BLaER1 treated with 17β-estradiol and CSF1 and Interleukin-3, amounts not matched to agents 10 nM and 100 nM (cell line): Measurements from ENCODE around the gene DUSP22.
A peak's percentile ranks its signal among the peaks of the same experiment; 100 is the strongest.

Source experiments
- H3K27ac ChIP-seq, 11 experiments: shearing (Covaris generic); formaldehyde crosslinking; 2 replicates each; pipeline ENCODE4 v1.8.1; 2022
- H3K27me3 ChIP-seq, 11 experiments: shearing (Covaris generic); formaldehyde crosslinking; 2 replicates each; pipeline ENCODE4 v1.8.1; 2022
- H3K36me3 ChIP-seq, 11 experiments: shearing (Covaris generic); formaldehyde crosslinking; 2 replicates each; pipeline ENCODE4 v1.8.1; 2022
- H3K4me1 ChIP-seq, 10 experiments: shearing (Covaris generic); formaldehyde crosslinking; 2 replicates each; pipeline ENCODE4 v1.8.1; 2022
- H3K4me2 ChIP-seq, 11 experiments: shearing (Covaris generic); formaldehyde crosslinking; 2 replicates each; pipeline ENCODE4 v1.8.1; 2022
- H3K4me3 ChIP-seq, 10 experiments: shearing (Covaris generic); formaldehyde crosslinking; 2 replicates each; pipeline ENCODE4 v1.8.1; 2022
- H3K9ac ChIP-seq, 11 experiments: shearing (Covaris generic); formaldehyde crosslinking; 2 replicates each; pipeline ENCODE4 v1.8.1; 2022
- H3K9me3 ChIP-seq, 11 experiments: shearing (Covaris generic); formaldehyde crosslinking; replicated peaks in 1 of 11; 2 replicates each; pipeline ENCODE4 v1.8.1; 2022
- H4K20me1 ChIP-seq, 11 experiments: shearing (Covaris generic); formaldehyde crosslinking; 2 replicates each; pipeline ENCODE4 v1.8.1; 2022
- Cebpa-rat ChIP-seq, 11 experiments: shearing (Covaris generic); IDR thresholded peaks; 2 replicates each; pipeline ENCODE4 v1.8.1; 2022

The DUSP22 gene

GRCh38 chr6:358432-358831 lies 66.1 kb downstream of the DUSP22 start:
- TF ChIP-seq Cebpa-rat (IDR thresholded peaks at IDR 0.05): no peak
- peaks cover 0 to 18% (median 0%) of the 10 kb centered on the region in 11 experiments; a peak in 2 of 22 replicates for H4K20me1 ChIP-seq
- peaks cover 10 to 14% (median 12%) of the 10 kb centered on the region in 11 experiments for H3K9me3 ChIP-seq
- H3K9ac ChIP-seq: peak overlapping the region in 1 of 11 experiments; percentile 1; a peak in 1 of 22 replicates
- no peak overlapping the region for H3K4me3 ChIP-seq
- H3K4me1 ChIP-seq: peaks cover 6 to 34% (median 16%) of the 10 kb centered on the region in 10 experiments; a peak in 15 of 20 replicates
- no peaks in the 10 kb centered on the region; a peak in 1 of 22 replicates for H3K36me3 ChIP-seq
- H3K4me2 ChIP-seq: peak overlapping the region in 4 of 11 experiments; percentile 3 to 14 (median 10); a peak in 4 of 22 replicates
- no peaks in the 10 kb centered on the region for H3K27me3 ChIP-seq
- H3K27ac ChIP-seq: peak overlapping the region in 1 of 11 experiments; percentile 7; a peak in 1 of 22 replicates

DNA sequence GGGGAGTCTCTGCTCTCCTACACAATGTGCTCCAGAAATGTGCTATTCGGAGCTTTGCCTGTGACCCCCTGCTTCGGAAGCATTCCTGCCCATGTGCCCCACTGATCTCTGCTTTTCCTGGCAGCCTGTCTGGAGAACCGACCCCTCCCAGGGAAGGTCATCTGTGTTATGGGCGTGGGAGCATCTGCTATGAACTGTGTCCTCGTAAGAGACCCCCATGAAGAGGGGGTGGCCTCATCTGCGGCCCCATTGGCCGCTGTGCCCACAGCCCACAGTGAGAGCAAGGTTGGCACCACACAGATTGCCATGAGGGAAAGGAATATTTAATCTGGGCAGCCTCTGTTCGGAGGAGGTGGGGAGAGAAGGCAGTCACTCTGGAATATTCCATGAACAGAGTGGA lies 66.6 kb downstream of the DUSP22 start:
- H3K9me3 ChIP-seq: peaks cover 14 to 18% (median 16%) of the 10 kb centered on the region in 11 experiments
- peaks cover 0 to under 1% (median 0%) of the 10 kb centered on the region in 11 experiments; a peak in 2 of 22 replicates for H3K36me3 ChIP-seq
- no peak overlapping the region for H3K4me3 ChIP-seq
- H3K27me3 ChIP-seq: no peaks in the 10 kb centered on the region
- H3K9ac ChIP-seq: no peak overlapping the region; a peak in 1 of 22 replicates
- H3K4me1 ChIP-seq: peaks cover 7 to 34% (median 16%) of the 10 kb centered on the region in 10 experiments; a peak in 16 of 20 replicates
- peaks cover 0 to 15% (median 0%) of the 10 kb centered on the region in 11 experiments; a peak in 2 of 22 replicates for H4K20me1 ChIP-seq
- peak overlapping the region in 4 of 11 experiments; percentile 3 to 14 (median 10); a peak in 4 of 22 replicates for H3K4me2 ChIP-seq
- TF ChIP-seq Cebpa-rat (IDR thresholded peaks at IDR 0.05): no peak
- no peak overlapping the region; a peak in 1 of 22 replicates for H3K27ac ChIP-seq

- H3K4me1 ChIP-seq: peaks cover 13 to 34% (median 20%) of the 10 kb centered on the region in 10 experiments
- no peak overlapping the region for H3K27ac ChIP-seq
- no peak overlapping the region for H3K9ac ChIP-seq
- H3K9me3 ChIP-seq: peaks cover 20 to 24% (median 22%) of the 10 kb centered on the region in 11 experiments
- H3K4me3 ChIP-seq: no peak overlapping the region
- H3K27me3 ChIP-seq: no peaks in the 10 kb centered on the region
- H4K20me1 ChIP-seq: peaks cover 0 to 11% (median 0%) of the 10 kb centered on the region in 11 experiments; a peak in 1 of 22 replicates
- H3K36me3 ChIP-seq: peaks cover 0 to 6% (median 0%) of the 10 kb centered on the region in 11 experiments; a peak in 2 of 22 replicates
- no peak for TF ChIP-seq Cebpa-rat (IDR thresholded peaks at IDR 0.05)
- H3K4me2 ChIP-seq: no peak overlapping the region
Observed at GRCh38 chr6:359261-360035, 67.2 kb downstream of the DUSP22 start.

- no peak for TF ChIP-seq Cebpa-rat (IDR thresholded peaks at IDR 0.05)
- H3K9me3 ChIP-seq: peaks cover 20 to 25% (median 23%) of the 10 kb centered on the region in 11 experiments
- H3K4me3 ChIP-seq: no peak overlapping the region
- no peak overlapping the region for H3K4me2 ChIP-seq
- H3K4me1 ChIP-seq: peaks cover 17 to 30% (median 20%) of the 10 kb centered on the region in 10 experiments
- peaks cover 0 to 6% (median 0%) of the 10 kb centered on the region in 11 experiments; a peak in 2 of 22 replicates for H3K36me3 ChIP-seq
- H3K27me3 ChIP-seq: peaks cover 0 to 6% (median 0%) of the 10 kb centered on the region in 11 experiments; a peak in 1 of 22 replicates
- H3K27ac ChIP-seq: no peak overlapping the region
- no peak overlapping the region for H3K9ac ChIP-seq
- H4K20me1 ChIP-seq: peaks cover 0 to 10% (median 0%) of the 10 kb centered on the region in 11 experiments; a peak in 1 of 22 replicates
Observed at GRCh38 chr6:360349-360748, 68.1 kb downstream of the DUSP22 start.

GRCh38 chr6:360764-361373 lies 68.6 kb downstream of the DUSP22 start:
- no peak for TF ChIP-seq Cebpa-rat (IDR thresholded peaks at IDR 0.05)
- Histone ChIP-seq H3K4me3 (no peak overlapping the region), H3K36me3 (peaks cover 0 to 6% (median 0%) of the 10 kb centered on the region in 11 experiments; a peak in 2 of 22 replicates), H3K27me3 (peaks cover 0 to 10% (median 0%) of the 10 kb centered on the region in 11 experiments; a peak in 5 of 22 replicates), H3K4me2 (peak overlapping the region in 3 of 11 experiments; percentile 1 to 4 (median 3); a peak in 1 of 22 replicates), H4K20me1 (0 out of 22 replicates have a peak, but pooled peaks cover 0 to 5% (median 0%) of the 10 kb centered on the region in 11 experiments), H3K9me3 (peaks cover 20 to 25% (median 23%) of the 10 kb centered on the region in 11 experiments), H3K27ac (no peak overlapping the region), H3K9ac (no peak overlapping the region), H3K4me1 (peaks cover 14 to 31% (median 20%) of the 10 kb centered on the region in 10 experiments)

DNA sequence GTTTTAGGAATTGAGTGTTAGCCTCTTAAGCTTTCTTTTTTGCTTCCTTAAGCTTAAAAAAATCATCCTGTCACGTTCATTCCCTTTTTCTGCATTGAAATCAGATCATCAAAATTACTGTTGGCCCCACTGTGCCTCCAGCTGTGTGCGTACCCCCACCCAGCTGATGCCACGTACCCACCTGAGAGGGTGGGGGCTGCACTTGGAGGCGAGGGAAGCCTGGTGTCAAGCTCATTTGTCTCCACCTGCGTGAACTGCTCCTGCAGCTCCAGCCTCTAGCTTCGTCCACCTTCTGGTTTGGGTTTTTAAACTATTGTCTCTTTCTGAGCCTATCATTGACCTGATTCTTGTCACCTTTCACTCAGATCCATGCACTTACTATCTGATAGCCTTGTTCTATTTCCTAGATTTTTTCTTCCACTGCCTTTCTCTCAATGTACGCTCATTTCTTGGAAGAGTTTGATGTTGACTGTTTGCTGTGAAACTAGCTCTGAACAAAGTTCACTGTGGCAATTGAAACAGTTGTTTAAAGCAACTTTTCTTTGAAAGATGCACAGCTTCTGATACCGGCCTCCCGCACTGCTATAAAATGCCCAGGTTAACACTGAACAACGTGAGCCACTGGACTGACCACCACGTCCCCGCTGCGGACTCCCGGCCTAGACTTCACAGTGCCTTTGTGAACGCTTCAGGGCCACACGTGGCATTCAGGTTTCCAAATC lies 69.3 kb downstream of the DUSP22 start:
- Histone ChIP-seq H3K9ac (no peak overlapping the region), H3K9me3 (peaks cover 20 to 25% (median 23%) of the 10 kb centered on the region in 11 experiments), H3K27me3 (peaks cover 0 to 17% (median 0%) of the 10 kb centered on the region in 11 experiments; a peak in 5 of 22 replicates)

DNA sequence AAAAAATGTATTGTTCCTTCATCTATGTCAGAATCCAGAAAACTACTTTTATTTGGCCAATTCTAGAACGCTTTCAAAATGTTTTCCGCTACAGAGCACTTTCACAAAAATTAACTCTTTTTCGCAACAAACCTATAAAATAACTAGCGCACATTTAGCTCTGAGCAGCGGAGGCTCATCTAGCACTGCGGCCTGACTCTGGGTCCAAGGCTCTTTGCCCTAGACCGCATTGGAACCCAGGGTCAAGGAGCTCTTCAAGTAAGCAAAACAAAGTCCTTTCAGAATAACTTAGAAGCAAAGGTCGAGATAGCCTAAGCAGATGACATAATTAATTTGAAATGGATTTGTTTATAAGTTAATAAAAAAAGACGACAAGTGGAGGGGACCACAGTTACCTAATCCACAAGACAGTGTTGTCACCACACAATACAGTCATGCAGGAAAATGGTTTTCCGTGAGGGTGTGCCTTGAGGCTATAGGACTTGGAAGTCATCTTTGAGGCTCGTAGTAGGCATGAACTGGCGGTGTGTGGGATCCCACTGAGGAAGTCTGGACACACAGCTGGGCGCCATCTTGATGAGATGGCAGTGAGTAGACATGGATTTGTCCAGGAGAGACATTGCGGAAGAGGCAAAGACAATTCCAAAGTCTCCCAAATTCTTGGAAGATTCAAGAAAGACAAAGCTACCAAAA lies 70.1 kb downstream of the DUSP22 start:
- Histone ChIP-seq H3K36me3 (peaks cover 0 to 6% (median 0%) of the 10 kb centered on the region in 11 experiments; a peak in 2 of 22 replicates), H3K4me1 (peaks cover 12 to 46% (median 28%) of the 10 kb centered on the region in 10 experiments; a peak in 19 of 20 replicates), H4K20me1 (0 out of 22 replicates have a peak, but pooled peaks cover 0 to 5% (median 0%) of the 10 kb centered on the region in 11 experiments), H3K4me2 (no peak overlapping the region), H3K9me3 (peaks cover 20 to 25% (median 23%) of the 10 kb centered on the region in 11 experiments), H3K27me3 (peaks cover 0 to 24% (median 0%) of the 10 kb centered on the region in 11 experiments; a peak in 5 of 22 replicates), H3K4me3 (no peak overlapping the region), H3K9ac (no peak overlapping the region), H3K27ac (no peak overlapping the region)
- no peak for TF ChIP-seq Cebpa-rat (IDR thresholded peaks at IDR 0.05)

More for the DNA sequence above, 69.3 kb downstream of the DUSP22 start:
- Histone ChIP-seq H3K4me2 (no peak overlapping the region), H3K27ac (no peak overlapping the region), H3K4me1 (peaks cover 12 to 38% (median 26%) of the 10 kb centered on the region in 10 experiments; a peak in 19 of 20 replicates), H4K20me1 (0 out of 22 replicates have a peak, but pooled peaks cover 0 to 5% (median 0%) of the 10 kb centered on the region in 11 experiments), H3K4me3 (no peak overlapping the region), H3K36me3 (peaks cover 0 to 6% (median 0%) of the 10 kb centered on the region in 11 experiments; a peak in 2 of 22 replicates)
- no peak for TF ChIP-seq Cebpa-rat (IDR thresholded peaks at IDR 0.05)
